Keratinocyte (primary cell): ENCODE results near the gene DCLK1. TPM values are rescaled to one million over a fixed set of nuclear protein-coding genes. Genes with fewer than 3 reads are reported as not detected.

Experiments
- DNase-seq: peaks from one replicate; pipeline ENCODE4 v3.0.0-alpha.2; 2011; ENCODE audit warnings: low read depth, missing footprints, low spot score
- FAIRE-seq: peaks from 2 replicates; lab custom pipeline; 2011; peaks lifted over from hg19 to GRCh38; lab: Jason Lieb, UNC
- H2AFZ ChIP-seq: 2 replicates; pipeline ENCODE4 v1.6.0; 2012; ENCODE audit warnings: low read length, control low read depth, inconsistent platforms; ENCODE audit not compliant: control insufficient read depth
- H3K27ac ChIP-seq: 2 replicates; pipeline ENCODE4 v1.5.1; 2011; ENCODE audit warnings: low read length; ENCODE audit not compliant: control insufficient read depth, insufficient read depth
- H3K27me3 ChIP-seq: 3 replicates; pipeline ENCODE4 v1.6.0; 2011; ENCODE audit warnings: low read length; ENCODE audit not compliant: control insufficient read depth, insufficient read depth; ENCODE audit errors: extremely low read depth
- H3K36me3 ChIP-seq, 2 experiments: 2 replicates in 1 of 2; 3 replicates in 1 of 2; pipeline ENCODE4 v1.5.1; 2011; ENCODE audit warnings: low read length in 2 of 2, mild to moderate bottlenecking in 1 of 2; ENCODE audit not compliant: control insufficient read depth in 2 of 2, insufficient read depth in 2 of 2; ENCODE audit errors: extremely low read depth in 1 of 2
- H3K4me1 ChIP-seq: 3 replicates; pipeline ENCODE4 v1.5.1; 2011; ENCODE audit warnings: low read length; ENCODE audit not compliant: control insufficient read depth, insufficient read depth; ENCODE audit errors: extremely low read depth
- H3K4me2 ChIP-seq: 3 replicates; pipeline ENCODE4 v1.6.0; 2011; ENCODE audit warnings: low read depth, low read length; ENCODE audit not compliant: control insufficient read depth, insufficient read depth; ENCODE audit errors: extremely low read depth
- H3K4me3 ChIP-seq, 3 experiments: fragments of 200-600 bp in 1 of 3; sonication (generic) in 1 of 3; 2 replicates in 2 of 3; 3 replicates in 1 of 3; pipeline ENCODE4 v1.5.1; 2011 to 2016; ENCODE audit warnings: low read length in 3 of 3, mild to moderate bottlenecking in 3 of 3, control low read depth in 2 of 3, inconsistent platforms in 1 of 3, low read depth in 1 of 3, mixed read lengths in 1 of 3, mixed run types in 1 of 3, moderate library complexity in 1 of 3; ENCODE audit not compliant: control insufficient read depth in 2 of 3, insufficient read depth in 2 of 3; ENCODE audit errors: extremely low read depth in 1 of 3
- H3K79me2 ChIP-seq: 2 replicates; pipeline ENCODE4 v1.6.0; 2012; ENCODE audit warnings: low read length; ENCODE audit not compliant: control insufficient read depth, insufficient read depth
- H3K9ac ChIP-seq: 3 replicates; pipeline ENCODE4 v1.6.0; 2011; ENCODE audit warnings: low read length; ENCODE audit not compliant: control insufficient read depth, insufficient read depth; ENCODE audit errors: extremely low read depth
- H3K9me1 ChIP-seq: 3 replicates; pipeline ENCODE4 v1.6.0; 2011; ENCODE audit warnings: low read length; ENCODE audit not compliant: control insufficient read depth, insufficient read depth; ENCODE audit errors: extremely low read depth
- H3K9me3 ChIP-seq: 2 replicates; pipeline ENCODE4 v1.5.1; 2012; ENCODE audit warnings: low read depth, low read length; ENCODE audit not compliant: control insufficient read depth
- H4K20me1 ChIP-seq: 3 replicates; pipeline ENCODE4 v1.6.0; 2011; ENCODE audit warnings: low read length; ENCODE audit not compliant: control insufficient read depth, insufficient read depth; ENCODE audit errors: extremely low read depth
- CTCF ChIP-seq, 3 experiments: IDR thresholded peaks in 1 of 3; conservative IDR thresholded peaks in 1 of 3; optimal IDR thresholded peaks in 1 of 3; 2 replicates in 2 of 3; 3 replicates in 1 of 3; pipeline versions ENCODE3 to v1.5.1; 2011; ENCODE audit warnings: low read length in 3 of 3, mild to moderate bottlenecking in 3 of 3, moderate library complexity in 2 of 3, control low read depth in 1 of 3, inconsistent platforms in 1 of 3; ENCODE audit not compliant: insufficient read depth in 2 of 3; ENCODE audit errors: extremely low read depth in 1 of 3
- EZH2 ChIP-seq: IDR thresholded peaks from one replicate; pipeline ENCODE4 v1.6.1; 2012; ENCODE audit warnings: inconsistent platforms, mild to moderate bottlenecking, low read length, moderate library complexity
- dilution Hi-C: fragments of 300-500 bp; cut with MboI; formaldehyde crosslinking; loops from one replicate; pipeline ENCODE4 v1.7.0; 2020; ENCODE audit warnings: low sequenced_read_pairs; ENCODE audit not compliant: extremely low pct_ligation_motif_present
- polyA plus RNA-seq, 5 experiments: library from polyadenylated mRNA; depleted of rRNA in 3 of 5; stranded (reverse) in 3 of 5; stranded (forward) in 1 of 5; unstranded in 1 of 5; fragments of >200 nt; gene quantifications; 1 replicate in 1 of 5; 2 replicates in 3 of 5; 3 replicates in 1 of 5; pipeline versions ENCODE4 v1.2.1 to v1.2.3, GENCODE V29; 2011 to 2012; ENCODE audit warnings: missing spikeins in 2 of 5, low read depth in 1 of 5, low replicate concordance in 1 of 5

The DCLK1 gene
- polyA plus RNA-seq, 1 donor (not counting 4 experiments of a cell fraction or from before 2014, with no cell fraction given), result 0.04 TPM

- H3K27ac ChIP-seq, result peak overlapping the region; percentile 28
- H3K9me3 ChIP-seq, result no peaks in the 10 kb centered on the region
- no peak overlapping the region for H3K4me3 ChIP-seq
- no peak for DNase-seq
- no peaks in the 10 kb centered on the region for H4K20me1 ChIP-seq
- no peak overlapping the region for H3K9ac ChIP-seq
- no peak for FAIRE-seq
- peaks cover 12% of the 10 kb centered on the region for H3K4me1 ChIP-seq
- no peaks in the 10 kb centered on the region for H3K36me3 ChIP-seq
- H3K9me1 ChIP-seq, result no peaks in the 10 kb centered on the region
- H3K79me2 ChIP-seq, result no peaks in the 10 kb centered on the region
- dilution Hi-C loops, result loop anchor here (25.0 kb wide), 1 partner anchor 292 kb away; the partner anchor contains the start of gene CCDC169
- no peak overlapping the region for H2AFZ ChIP-seq
- TF ChIP-seq EZH2, result no peak
- TF ChIP-seq CTCF (optimal IDR thresholded peaks at IDR 0.05 in 1 of 3, IDR thresholded peaks at IDR 0.05 in 1 of 3, conservative IDR thresholded peaks at IDR 0.05 in 1 of 3; ENCODE audit: extremely low read depth in 1 of 3, insufficient read depth in 2 of 3, low read length in 3 of 3), result no peak
- no peaks in the 10 kb centered on the region for H3K27me3 ChIP-seq
- no peak overlapping the region for H3K4me2 ChIP-seq
Observed at GRCh38 chr13:35995136-35995535, 136.0 kb downstream of the DCLK1 start.

GRCh38 chr13:35994131-35994966 lies 136.8 kb downstream of the DCLK1 start:
- no peak overlapping the region for H2AFZ ChIP-seq
- no peaks in the 10 kb centered on the region for H3K9me1 ChIP-seq
- dilution Hi-C loops, result loop anchor here (25.0 kb wide), 1 partner anchor 293 kb away; the partner anchor contains the start of gene CCDC169
- H4K20me1 ChIP-seq, result no peaks in the 10 kb centered on the region
- no peak overlapping the region for H3K4me3 ChIP-seq
- no peak for TF ChIP-seq EZH2
- TF ChIP-seq CTCF (optimal IDR thresholded peaks at IDR 0.05 in 1 of 3, IDR thresholded peaks at IDR 0.05 in 1 of 3, conservative IDR thresholded peaks at IDR 0.05 in 1 of 3; ENCODE audit: extremely low read depth in 1 of 3, insufficient read depth in 2 of 3, low read length in 3 of 3), result no peak
- DNase-seq (no peak), FAIRE-seq (peak; percentile 56)
- no peaks in the 10 kb centered on the region for H3K36me3 ChIP-seq
- H3K9ac ChIP-seq, result no peak overlapping the region
- no peaks in the 10 kb centered on the region for H3K79me2 ChIP-seq
- no peaks in the 10 kb centered on the region for H3K27me3 ChIP-seq
- H3K27ac ChIP-seq, result peak overlapping the region; percentile 28
- peak overlapping the region; percentile 20 for H3K4me2 ChIP-seq
- H3K4me1 ChIP-seq, result peaks cover 12% of the 10 kb centered on the region
- H3K9me3 ChIP-seq, result no peaks in the 10 kb centered on the region
